ENCODE results near the gene RAX2.

Gene RAX2

GRCh38 chr19:3790209-3790734 lies 18.2 kb upstream of the RAX2 start:
- TF ChIP-seq CTCF (IDR thresholded peaks at IDR 0.05; ENCODE audit: insufficient read depth, low read depth, low read length, missing control alignments): no peak
- DNase-seq (ENCODE audit: low read depth): no peak

GRCh38 chr19:3788996-3789778 lies 17.2 kb upstream of the RAX2 start:
- no peak for DNase-seq (ENCODE audit: low read depth)
- TF ChIP-seq CTCF (IDR thresholded peaks at IDR 0.05; ENCODE audit: insufficient read depth, low read depth, low read length, missing control alignments): no peak
- H3K4me3 ChIP-seq (ENCODE audit: low read depth, low read length): no peak overlapping the region

More at GRCh38 chr19:3790209-3790734, 18.2 kb upstream of the RAX2 start:
- H3K4me3 ChIP-seq (ENCODE audit: low read depth, low read length): no peak overlapping the region

- DNase-seq (ENCODE audit: low read depth): no peak
- no peak within 1 kb of the TSS for H3K4me3 ChIP-seq (ENCODE audit: low read depth, low read length)
- no peak for TF ChIP-seq CTCF (IDR thresholded peaks at IDR 0.05; ENCODE audit: insufficient read depth, low read depth, low read length, missing control alignments)
These were observed 14.2 kb upstream of the RAX2 start, which contains the start of gene MATK for GRCh38 chr19:3785938-3786824. TSS of gene MATK (minus strand) at chr19:3786381. CDS start at chr19:3785135, 1,246 bp downstream.

- TF ChIP-seq CTCF (IDR thresholded peaks at IDR 0.05; ENCODE audit: insufficient read depth, low read depth, low read length, missing control alignments): no peak
- no peak overlapping the region for H3K4me3 ChIP-seq (ENCODE audit: low read depth, low read length)
- DNase-seq (ENCODE audit: low read depth): no peak
These were observed 13.5 kb upstream of the RAX2 start for GRCh38 chr19:3785451-3785937.

- no peak for DNase-seq (ENCODE audit: low read depth)
- TF ChIP-seq CTCF (IDR thresholded peaks at IDR 0.05; ENCODE audit: insufficient read depth, low read depth, low read length, missing control alignments): no peak
- H3K4me3 ChIP-seq (ENCODE audit: low read depth, low read length): no peak overlapping the region
These were observed 12.8 kb upstream of the RAX2 start for GRCh38 chr19:3784607-3785450.

All from GM12865 (cell line).